Stimulated activated CD4-positive, alpha-beta T cell treated with anti-CD3 and anti-CD28 coated beads, Interleukin-2, amount 100 ng/mL, for 48 hours (primary cell): ENCODE measurements around the gene ATG5.
"Not testable (repeated sequence)": the region's sequence is repeated elsewhere in the genome, so short reads cannot be mapped to it uniquely, and the experiment has no call there.

Source experiments
- DNase-seq, 2 donors: peaks; one replicate each; pipeline ENCODE4 v3.0.0-alpha.2; 2020

The ATG5 gene

GRCh38 chr6:106256201-106256968, 69.2 kb downstream of the ATG5 start:
- no peak for DNase-seq

- no peak for DNase-seq
Measured at GRCh38 chr6:106255306-106255705, 70.3 kb downstream of the ATG5 start.

GRCh38 chr6:106254636-106255035, 70.9 kb downstream of the ATG5 start:
- DNase-seq: no peak

GRCh38 chr6:106253731-106254130, 71.8 kb downstream of the ATG5 start:
- no peak for DNase-seq

DNA sequence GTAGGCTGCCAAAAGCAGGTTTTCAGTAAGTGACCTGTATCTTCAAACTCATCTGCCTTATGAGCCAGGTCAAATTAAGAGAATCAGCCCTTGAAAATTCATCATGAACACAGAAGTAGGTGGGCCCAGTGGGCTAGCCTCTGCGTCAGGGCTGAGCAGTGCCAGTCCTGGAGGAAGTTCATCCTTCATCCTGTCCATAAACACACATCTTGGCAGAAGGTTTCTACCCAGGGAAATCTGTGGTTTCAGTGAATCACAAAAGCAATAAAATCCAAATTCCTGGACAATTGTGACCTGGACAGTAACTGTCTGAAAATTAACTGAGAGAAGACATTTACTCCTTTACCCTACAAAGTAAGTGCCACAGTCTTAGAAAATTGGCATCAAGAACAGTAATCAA, 72.4 kb downstream of the ATG5 start:
- no peak for DNase-seq

DNA sequence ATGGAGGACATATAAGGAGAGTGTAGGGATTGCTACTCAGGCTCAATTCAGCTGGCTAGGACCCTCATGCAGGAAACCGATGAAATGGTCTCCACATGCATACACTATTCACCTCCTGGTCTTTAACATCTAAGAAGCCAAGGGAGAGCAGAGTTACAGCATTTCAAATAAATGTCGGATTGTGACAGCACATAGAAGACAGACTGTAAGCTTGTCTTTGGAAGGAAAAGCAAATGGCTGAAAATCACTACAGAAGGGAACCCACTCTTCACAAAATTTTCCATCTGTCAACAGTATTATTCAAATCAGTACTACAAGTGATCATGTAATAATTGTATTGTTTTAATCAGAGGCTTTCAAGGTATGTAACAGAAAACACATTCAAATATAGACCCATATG, 72.9 kb downstream of the ATG5 start:
- DNase-seq: no peak

DNA sequence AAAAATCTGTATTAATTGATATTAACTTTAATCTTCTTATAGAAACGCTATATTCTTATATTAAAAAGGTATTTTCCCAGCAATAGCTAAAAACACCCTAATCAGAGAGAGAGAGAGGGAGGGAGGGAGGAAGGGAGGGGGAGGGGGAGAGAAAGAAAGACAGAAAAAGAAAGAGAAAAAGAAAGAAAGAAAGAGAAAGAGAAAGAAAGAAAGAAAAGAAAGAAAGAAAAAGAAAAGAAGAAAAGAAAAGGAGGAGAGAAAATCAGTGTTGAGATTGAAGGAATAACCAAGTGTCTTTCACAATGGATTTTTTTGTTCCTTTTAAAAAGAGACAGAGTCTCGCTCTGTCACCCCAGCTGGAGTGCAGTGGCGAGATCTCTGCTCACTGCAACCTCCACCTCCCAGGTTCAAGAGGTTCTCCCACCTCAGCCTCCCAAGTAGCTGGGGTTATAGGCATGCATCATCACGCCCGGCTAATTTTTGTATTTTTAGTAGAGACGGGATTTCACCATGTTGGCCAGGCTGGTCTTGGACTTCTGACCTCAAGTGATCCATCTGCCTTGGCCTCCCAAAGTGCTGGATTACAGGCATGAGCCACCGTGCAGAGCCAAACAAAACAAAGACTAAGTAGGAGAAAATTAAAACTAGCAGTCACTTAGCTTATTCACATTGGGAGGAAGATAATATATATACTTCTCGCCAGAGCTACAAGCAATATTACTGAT, 73.9 kb downstream of the ATG5 start:
- DNase-seq: not testable (repeated sequence)

DNA sequence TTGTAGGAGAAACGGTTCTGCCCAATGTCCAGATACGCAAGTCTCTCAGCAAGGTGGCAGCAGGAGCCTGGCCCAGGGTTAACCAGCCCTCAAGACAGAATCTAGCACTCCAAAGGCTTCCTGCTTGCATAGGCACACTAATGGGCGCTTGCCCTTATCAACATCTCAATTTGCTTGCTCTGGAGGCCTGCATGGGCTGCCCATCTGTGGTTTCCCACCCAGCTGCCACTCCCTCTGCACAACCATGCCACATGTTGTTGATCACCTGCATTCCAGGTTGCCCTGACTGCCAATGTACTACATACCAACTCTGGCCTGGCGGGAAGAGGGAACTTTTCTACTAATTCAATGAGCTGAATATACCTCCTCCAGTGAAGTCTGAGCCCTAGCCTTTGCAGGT, 74.6 kb downstream of the ATG5 start:
- DNase-seq: no peak

- no peak for DNase-seq
Measured at GRCh38 chr6:106249658-106250057, 75.9 kb downstream of the ATG5 start.

DNA sequence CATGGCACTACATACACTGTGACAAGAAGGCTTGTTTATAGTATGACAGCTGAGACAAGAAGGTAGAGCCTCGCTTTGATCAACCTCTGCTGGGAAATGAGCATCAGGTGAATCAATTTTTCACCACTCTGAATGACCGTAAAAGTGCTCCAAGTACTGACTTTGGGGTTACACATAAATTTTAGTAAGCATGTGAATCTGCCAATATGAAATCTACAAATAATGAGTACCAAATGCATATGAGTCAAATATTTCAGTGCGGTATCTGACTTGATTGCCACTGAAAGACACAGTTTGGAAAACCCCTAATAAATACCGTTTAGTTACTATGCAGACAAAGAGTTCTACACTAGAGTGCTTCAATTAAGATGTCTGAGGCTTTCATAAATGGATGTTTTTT, 77.8 kb downstream of the ATG5 start:
- DNase-seq: no peak

- no peak for DNase-seq
Measured at GRCh38 chr6:106247293-106247692, 78.3 kb downstream of the ATG5 start.

DNA sequence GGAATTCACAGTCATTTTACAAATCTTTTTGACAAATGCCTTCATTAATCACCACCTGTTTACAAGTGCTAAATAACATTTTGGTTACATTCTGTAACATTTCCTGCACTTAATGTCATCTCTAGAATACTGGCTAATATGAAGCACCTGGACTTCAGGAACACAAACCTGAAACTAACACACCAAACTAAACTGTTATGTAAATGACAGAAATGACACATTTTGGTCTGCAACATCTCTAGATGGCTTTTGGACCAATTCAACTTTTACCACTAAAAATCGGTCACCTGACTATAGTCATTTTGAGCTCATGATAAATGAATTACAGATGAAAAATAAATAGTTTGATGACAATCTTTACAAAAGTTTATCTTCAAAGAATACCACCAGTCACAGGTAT, 80.6 kb downstream of the ATG5 start:
- no peak for DNase-seq

GRCh38 chr6:106244521-106244920, 81.0 kb downstream of the ATG5 start:
- DNase-seq: no peak

- no peak for DNase-seq
Measured at GRCh38 chr6:106243261-106243660, 82.3 kb downstream of the ATG5 start.

DNA sequence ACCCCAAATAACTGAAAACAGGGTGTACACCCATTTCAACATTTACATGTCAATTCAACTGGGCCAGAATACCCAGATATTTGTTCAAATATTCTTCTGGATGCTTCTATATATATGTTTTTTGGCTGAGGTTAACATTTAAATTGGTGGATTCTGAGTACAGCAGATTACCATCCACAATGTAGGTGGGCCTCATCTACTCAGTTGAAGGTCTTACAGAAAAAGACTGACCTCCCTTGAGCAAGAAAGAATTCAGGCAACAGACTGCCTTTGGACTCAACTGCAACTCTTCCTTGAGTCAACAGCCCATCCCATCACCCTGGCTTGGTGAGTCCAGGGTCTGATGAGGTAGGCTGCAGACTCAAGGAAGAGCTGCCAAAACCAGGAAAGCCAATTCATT, 84.1 kb downstream of the ATG5 start:
- DNase-seq: no peak

GRCh38 chr6:106237286-106237685, 88.3 kb downstream of the ATG5 start:
- no peak for DNase-seq

- not testable (repeated sequence) for DNase-seq
Measured at GRCh38 chr6:106229876-106230445, 95.6 kb downstream of the ATG5 start.

DNA sequence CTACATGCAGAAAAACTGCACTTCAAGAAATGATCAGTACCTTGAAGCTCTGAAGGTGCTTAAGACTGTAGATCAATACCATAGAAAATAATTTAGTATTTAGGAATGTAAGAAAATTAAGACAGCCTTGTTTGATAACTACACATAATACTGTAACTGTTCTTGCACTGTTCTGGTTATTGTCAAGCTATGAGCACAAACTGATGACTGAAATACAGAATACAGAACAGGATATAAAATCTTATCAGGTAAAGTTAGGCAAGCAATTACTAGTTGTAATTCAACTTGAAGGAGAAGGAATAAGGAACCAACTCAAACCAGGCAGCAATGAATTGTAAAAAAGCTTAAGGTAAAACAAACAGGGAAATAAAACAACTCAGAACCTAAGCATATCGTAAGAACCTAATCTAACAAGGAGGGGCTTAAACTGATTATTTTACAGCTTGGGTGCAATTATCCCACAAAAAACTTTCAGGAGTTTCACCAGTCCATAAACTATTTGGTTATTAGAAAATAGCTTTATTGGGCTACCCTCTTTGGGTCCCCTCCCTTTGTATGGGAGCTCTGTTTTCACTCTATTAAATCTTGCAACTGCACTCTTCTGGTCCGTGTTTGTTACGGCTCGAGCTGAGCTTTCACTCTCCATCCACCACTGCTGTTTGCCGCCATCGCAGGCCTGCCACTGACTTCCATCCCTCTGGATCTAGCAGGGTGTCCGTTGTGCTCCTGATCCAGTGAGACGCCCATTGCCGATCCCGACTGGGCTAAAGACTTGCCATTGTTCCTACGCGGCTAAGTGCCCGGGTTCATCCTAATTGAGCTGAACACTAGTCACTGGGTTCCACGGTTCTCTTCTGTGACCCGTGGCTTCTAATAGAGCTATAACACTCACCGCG, 97.7 kb downstream of the ATG5 start:
- no peak for DNase-seq

DNA sequence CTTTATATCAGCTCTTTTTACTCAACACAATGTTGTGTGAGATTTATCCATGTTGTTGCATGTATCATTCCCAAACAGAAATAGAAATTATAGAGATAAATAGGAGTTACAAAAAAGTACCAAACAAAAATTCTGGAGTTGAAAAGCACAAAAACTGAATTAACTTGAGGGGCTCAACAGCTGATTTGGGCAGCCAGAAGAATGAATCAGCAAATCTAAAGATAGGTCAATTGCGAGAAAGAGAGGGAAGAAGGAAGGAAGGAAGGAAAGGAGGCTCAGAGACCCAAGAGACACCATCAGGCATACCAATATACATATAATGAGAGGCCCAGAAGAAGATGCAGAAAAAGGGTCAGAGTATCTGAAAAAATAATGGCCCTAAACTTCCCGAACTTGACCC, 98.9 kb downstream of the ATG5 start:
- DNase-seq: no peak

DNA sequence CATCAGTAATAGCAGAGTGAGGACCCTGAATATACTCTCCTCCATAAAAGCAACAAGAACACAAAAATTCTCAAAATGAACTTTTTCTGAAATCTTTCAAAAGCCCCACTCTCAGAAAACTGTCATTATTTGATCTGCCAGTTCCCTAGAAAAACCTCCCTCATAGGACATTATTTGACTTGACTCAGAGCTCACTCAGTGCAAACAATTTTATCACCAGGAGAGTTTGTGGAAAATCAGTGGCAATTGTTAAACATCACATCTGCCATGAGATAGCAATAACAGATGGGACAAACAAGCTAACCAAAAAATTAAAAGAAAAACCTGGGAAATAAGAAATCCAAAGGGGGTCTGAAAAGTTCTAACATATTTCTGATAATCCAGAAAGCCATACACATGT, 100.0 kb downstream of the ATG5 start:
- DNase-seq: no peak

DNA sequence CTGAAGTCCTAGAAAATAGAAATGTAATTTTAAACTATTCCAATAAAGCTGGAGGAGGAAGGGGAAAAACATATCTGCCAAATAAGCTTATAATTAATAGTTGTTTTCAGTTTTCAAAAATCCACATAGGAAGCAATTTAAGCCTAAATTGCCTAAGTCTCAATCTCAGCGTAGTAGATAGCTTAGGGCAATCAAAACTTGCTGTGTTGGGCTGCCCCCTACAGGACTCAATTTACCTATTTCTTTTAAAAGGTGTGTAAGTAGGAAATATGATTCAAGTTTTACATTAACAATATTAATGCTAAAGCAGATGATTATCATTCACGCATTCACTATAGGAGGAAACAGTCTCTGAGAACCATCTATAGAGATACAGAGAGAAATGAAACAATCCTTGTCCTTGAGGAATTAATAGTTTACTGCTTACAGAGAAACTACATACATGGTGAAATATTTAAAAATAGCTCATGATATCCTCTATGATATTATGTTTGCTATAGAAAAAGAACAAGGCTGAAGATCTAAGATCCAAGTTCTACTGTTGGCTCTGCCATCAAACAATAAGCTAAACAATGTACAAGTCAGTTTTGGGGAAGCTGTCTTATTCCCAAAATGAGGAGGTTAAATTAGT, 102.1 kb downstream of the ATG5 start:
- DNase-seq: peak; percentile 57 to 65

DNA sequence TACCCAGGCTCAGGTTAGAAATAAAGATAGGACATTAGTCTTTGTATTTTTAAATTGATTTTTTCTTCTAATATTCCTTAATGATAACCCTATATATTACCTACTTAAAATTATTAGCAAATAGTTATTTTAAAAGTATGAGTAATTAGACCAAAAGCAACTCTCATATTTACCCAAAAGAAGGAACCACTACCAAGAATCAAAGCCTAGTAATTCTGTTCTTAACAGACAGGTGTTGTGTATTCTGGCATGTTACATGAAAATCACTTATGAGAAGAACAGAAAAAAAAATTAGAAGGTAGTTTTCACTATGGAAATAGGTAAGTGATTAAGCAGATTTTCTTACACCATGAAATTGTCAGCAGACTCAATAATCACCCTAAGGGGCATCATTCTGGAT, 105.1 kb downstream of the ATG5 start:
- no peak for DNase-seq

GRCh38 chr6:106216527-106216926, 109.0 kb downstream of the ATG5 start:
- DNase-seq: no peak
